Measurements from ENCODE around the gene GPATCH4. TPM values are rescaled to one million over a fixed set of nuclear protein-coding genes. Genes with fewer than 3 reads are reported as not detected.

The GPATCH4 gene
- total RNA-seq, 1 experiment from 2014 or later: 53.5 TPM

GRCh38 chr1:156592910-156593660, 8.2 kb downstream of the GPATCH4 start:
- intact Hi-C loops (cut with micrococcal nuclease; ENCODE audit: unreplicated experiment): no loop called here
- DNase-seq: no peak
- BruUV-seq (replicated peaks): no TSS peak
- H3K4me3 Mint-ChIP-seq (ENCODE audit: unreplicated experiment): peak overlapping the region; percentile 65
- ChIA-PET POLR2A (interaction anchor here (1.2 kb wide), 1 partner anchor 90 kb away, joined by 3 read pairs; no protein-coding TSS in a partner anchor), CTCF (interaction anchor here (0.6 kb wide), 1 partner anchor 35 kb away, joined by 3 read pairs; no protein-coding TSS in a partner anchor)
- H3K4me1 ChIP-seq: peaks cover 8% of the 10 kb centered on the region; the same call in 1 of the 2 replicates
- no peaks in the 10 kb centered on the region for H3K27me3 ChIP-seq (replicated peaks; ENCODE audit: control insufficient read depth, insufficient read depth, low read length)
- H3K36me3 Mint-ChIP-seq (ENCODE audit: insufficient read depth, unreplicated experiment): peaks cover 30% of the 10 kb centered on the region
- peak overlapping the region; percentile 40 for H3K27ac Mint-ChIP-seq (ENCODE audit: unreplicated experiment)
- no peaks in the 10 kb centered on the region for H3K27me3 Mint-ChIP-seq (ENCODE audit: insufficient read depth, unreplicated experiment)
- no peak for TF ChIP-seq CTCF (IDR thresholded peaks at IDR 0.05; ENCODE audit: insufficient read depth in 1 of 2, low read depth in 1 of 2, low read length in 1 of 2, severe bottlenecking in 1 of 2, unreplicated experiment in 1 of 2)
- H3K9me3 ChIP-seq: no peaks in the 10 kb centered on the region
- H3K4me1 Mint-ChIP-seq (ENCODE audit: low read depth, unreplicated experiment): peaks cover 16% of the 10 kb centered on the region
- no peak overlapping the region for H3K4me3 ChIP-seq (ENCODE audit: low read depth, low read length)
- peaks cover 4% of the 10 kb centered on the region; the same call in 1 of the 2 replicates for H3K36me3 ChIP-seq (ENCODE audit: control insufficient read depth, insufficient read depth, low read length)
- H3K9me3 Mint-ChIP-seq (ENCODE audit: unreplicated experiment): no peaks in the 10 kb centered on the region

DNA sequence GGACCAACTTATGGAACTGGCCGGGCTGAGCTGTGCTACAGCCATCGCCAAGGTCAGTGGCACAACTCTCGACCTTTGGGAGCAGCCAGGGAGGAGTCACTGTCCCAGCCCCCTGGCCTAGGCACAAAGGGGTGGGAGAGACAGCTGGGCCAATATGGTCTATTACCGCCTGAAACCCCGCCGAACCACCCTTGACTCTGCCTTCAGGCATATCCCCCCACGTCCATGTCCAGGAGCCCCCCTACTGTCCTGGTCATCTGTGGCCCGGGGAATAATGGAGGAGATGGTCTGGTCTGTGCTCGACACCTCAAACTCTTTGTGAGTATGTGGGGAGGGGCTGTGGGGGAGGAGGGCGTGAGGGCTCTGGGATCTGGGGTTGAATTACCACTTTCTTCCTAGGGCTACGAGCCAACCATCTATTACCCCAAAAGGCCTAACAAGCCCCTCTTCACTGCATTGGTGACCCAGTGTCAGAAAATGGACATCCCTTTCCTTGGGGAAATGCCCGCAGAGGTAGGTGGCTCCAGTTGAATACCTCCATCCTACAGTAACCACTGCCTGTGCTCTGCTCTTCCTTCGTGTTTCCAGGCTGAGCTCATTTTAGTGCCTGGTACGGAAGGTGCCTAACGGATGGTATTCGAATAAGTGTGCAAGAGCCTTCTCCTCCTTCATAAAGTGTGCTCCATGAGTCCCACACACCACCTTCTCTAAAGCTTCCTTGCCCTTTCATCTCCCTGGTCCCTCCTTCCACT, 8.9 kb downstream of the GPATCH4 start:
- POLR2A ChIA-PET: interaction anchor here (0.5 to 1.9 kb wide), 7 partner anchors 8 to 179 kb away, joined by 3 to 8 read pairs (median 4); partner anchors contain the start of gene MEF2D
- Mint-ChIP-seq H3K9me3 (ENCODE audit: unreplicated experiment) (no peaks in the 10 kb centered on the region), H3K27ac (ENCODE audit: unreplicated experiment) (peak overlapping the region; percentile 40), H3K36me3 (ENCODE audit: insufficient read depth, unreplicated experiment) (peaks cover 28% of the 10 kb centered on the region), H3K27me3 (ENCODE audit: insufficient read depth, unreplicated experiment) (no peaks in the 10 kb centered on the region), H3K4me3 (ENCODE audit: unreplicated experiment) (peak overlapping the region; percentile 65), H3K4me1 (ENCODE audit: low read depth, unreplicated experiment) (peaks cover 16% of the 10 kb centered on the region)
- CTCF ChIA-PET: interaction anchor here (0.8 to 1.3 kb wide), 5 partner anchors 9 to 146 kb away, joined by 3 to 6 read pairs (median 3); partner anchors contain the start of gene GPATCH4
- no peak for TF ChIP-seq CTCF (IDR thresholded peaks at IDR 0.05; ENCODE audit: insufficient read depth in 1 of 2, low read depth in 1 of 2, low read length in 1 of 2, severe bottlenecking in 1 of 2, unreplicated experiment in 1 of 2)
- peaks cover 4% of the 10 kb centered on the region; the same call in 1 of the 2 replicates for H3K36me3 ChIP-seq (ENCODE audit: control insufficient read depth, insufficient read depth, low read length)
- H3K27me3 ChIP-seq (replicated peaks; ENCODE audit: control insufficient read depth, insufficient read depth, low read length): no peaks in the 10 kb centered on the region
- intact Hi-C loops (cut with micrococcal nuclease; ENCODE audit: unreplicated experiment): no loop called here
- H3K4me3 ChIP-seq (ENCODE audit: low read depth, low read length): peak overlapping the region; percentile 69
- no peak for DNase-seq
- no peaks in the 10 kb centered on the region for H3K9me3 ChIP-seq
- peaks cover 8% of the 10 kb centered on the region; the same call in 1 of the 2 replicates for H3K4me1 ChIP-seq
- BruUV-seq (replicated peaks): TSS peak; percentile 42

All from Caco-2 (cell line).